ENCODE measurements around the gene KIAA1671. TPM values are rescaled to one million over a fixed set of nuclear protein-coding genes. Genes with fewer than 3 reads are reported as not detected.

Gene KIAA1671
- total RNA-seq, 3 donors from 2014 or later, result 71.3 to 131 (median 88.9) TPM

GRCh38 chr22:24995649-24996180 is 43.2 kb downstream of the KIAA1671 start:
- Histone ChIP-seq H3K4me1 (ENCODE audit: low read depth) (peaks cover 50% of the 10 kb centered on the region), H3K4me3 (no peak overlapping the region), H3K36me3 (ENCODE audit: low read depth) (no peaks in the 10 kb centered on the region), H3K9me3 (no peaks in the 10 kb centered on the region)
- TF ChIP-seq CTCF (IDR thresholded peaks at IDR 0.05), result no peak
- no peak for ATAC-seq
- intact Hi-C loops (cut with DNase I, micrococcal nuclease), result no loop called here
- no peak for DNase-seq

GRCh38 chr22:24996420-24996952 is 44.0 kb downstream of the KIAA1671 start:
- TF ChIP-seq CTCF (IDR thresholded peaks at IDR 0.05), result no peak
- Histone ChIP-seq H3K4me3 (no peak overlapping the region), H3K9me3 (no peaks in the 10 kb centered on the region), H3K4me1 (ENCODE audit: low read depth) (peaks cover 43% of the 10 kb centered on the region), H3K36me3 (ENCODE audit: low read depth) (no peaks in the 10 kb centered on the region)
- intact Hi-C loops (cut with DNase I, micrococcal nuclease), result no loop called here
- ATAC-seq (peak; percentile 41), DNase-seq (peak in 2 of 3 donors; percentile 55 to 76)

- Histone ChIP-seq H3K4me3 (no peak overlapping the region), H3K4me1 (ENCODE audit: low read depth) (peaks cover 38% of the 10 kb centered on the region), H3K36me3 (ENCODE audit: low read depth) (no peaks in the 10 kb centered on the region), H3K9me3 (no peaks in the 10 kb centered on the region)
- DNase-seq (no peak), ATAC-seq (no peak)
- TF ChIP-seq CTCF (IDR thresholded peaks at IDR 0.05), result no peak
- intact Hi-C loops (cut with DNase I, micrococcal nuclease), result no loop called here
Measured at GRCh38 chr22:24997023-24997422, 44.5 kb downstream of the KIAA1671 start.

GRCh38 chr22:25000686-25001085 is 48.2 kb downstream of the KIAA1671 start:
- peaks cover 14% of the 10 kb centered on the region for H3K4me1 ChIP-seq (ENCODE audit: low read depth)
- H3K9me3 ChIP-seq, result no peaks in the 10 kb centered on the region
- no peaks in the 10 kb centered on the region for H3K36me3 ChIP-seq (ENCODE audit: low read depth)
- intact Hi-C loops (cut with DNase I, micrococcal nuclease), result no loop called here
- no peak for TF ChIP-seq CTCF (IDR thresholded peaks at IDR 0.05)
- DNase-seq, result no peak
- no peak for ATAC-seq
- no peak overlapping the region for H3K4me3 ChIP-seq

- no peaks in the 10 kb centered on the region for H3K9me3 ChIP-seq
- intact Hi-C loops (cut with DNase I, micrococcal nuclease), result no loop called here
- H3K4me1 ChIP-seq (ENCODE audit: low read depth), result no peaks in the 10 kb centered on the region
- no peak for TF ChIP-seq CTCF (IDR thresholded peaks at IDR 0.05)
- H3K4me3 ChIP-seq, result no peak overlapping the region
- DNase-seq, result no peak
- no peaks in the 10 kb centered on the region for H3K36me3 ChIP-seq (ENCODE audit: low read depth)
- peak; percentile 53 for ATAC-seq
Measured at GRCh38 chr22:25002241-25002985, 49.9 kb downstream of the KIAA1671 start.
